Measurements from ENCODE around the gene FSIP1.

FSIP1 gene

DNA sequence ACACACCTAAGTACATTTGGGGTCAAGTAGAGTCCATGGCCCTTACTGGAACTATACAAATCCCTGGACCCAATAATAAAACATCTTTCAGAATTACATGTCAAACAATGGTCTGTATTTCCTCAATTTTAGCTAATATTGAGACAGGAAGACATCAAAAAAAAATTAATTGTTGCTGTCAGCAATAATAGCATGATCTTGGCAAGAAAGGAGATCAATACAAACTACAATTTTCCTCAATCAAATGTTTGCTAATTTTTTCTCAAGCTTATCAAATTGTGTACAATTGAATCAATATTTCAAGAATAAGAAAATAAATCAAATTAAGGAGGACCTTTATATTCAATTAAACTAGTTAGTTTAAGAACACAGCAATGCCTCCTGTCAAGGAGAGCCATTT lies 62.6 kb downstream of the FSIP1 start:
- DNase-seq (ENCODE audit: low spot score): no peak

- no peak for DNase-seq (ENCODE audit: low spot score)
Measured at GRCh38 chr15:39719109-39719508, 63.5 kb downstream of the FSIP1 start.

- DNase-seq (ENCODE audit: low spot score): no peak
Measured at GRCh38 chr15:39717134-39717533, 65.5 kb downstream of the FSIP1 start.

DNA sequence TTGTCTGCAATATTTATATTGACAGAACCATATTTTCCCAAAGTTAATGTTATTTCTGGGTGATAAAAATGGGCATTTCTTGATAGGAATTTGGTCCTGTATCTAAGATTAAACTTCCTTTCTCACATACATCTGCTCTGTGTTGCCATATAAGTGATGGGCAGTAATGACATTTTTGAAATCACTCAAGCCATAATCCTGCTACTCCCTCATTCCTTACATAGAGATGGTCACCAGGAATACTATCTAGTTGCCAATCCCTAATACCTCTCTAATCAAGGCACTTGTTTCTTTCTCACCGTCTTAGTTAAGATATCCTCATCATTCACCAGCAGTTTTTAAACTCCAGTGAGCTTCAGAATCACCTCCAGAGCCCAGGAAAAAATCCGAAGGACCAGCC lies 68.4 kb downstream of the FSIP1 start:
- no peak for DNase-seq (ENCODE audit: low spot score)

DNA sequence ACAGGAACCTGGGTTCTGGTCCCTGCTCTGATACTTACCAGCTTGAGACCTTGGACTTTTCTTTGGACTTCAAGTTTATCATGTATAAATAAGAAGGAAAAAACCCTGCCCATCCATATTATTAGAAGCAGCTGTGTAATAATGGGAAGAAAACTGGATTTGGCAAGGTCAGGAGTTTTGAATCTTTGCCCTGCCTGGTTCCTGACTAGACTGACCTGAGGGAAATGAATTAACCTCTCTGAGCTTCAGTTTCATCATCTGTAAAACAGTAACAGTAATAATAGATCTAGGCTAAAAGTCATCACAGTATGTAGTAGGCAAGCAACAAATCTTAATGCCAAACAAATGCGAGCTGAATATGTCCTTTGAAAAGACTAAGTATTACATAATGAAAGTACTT lies 68.8 kb downstream of the FSIP1 start:
- DNase-seq (ENCODE audit: low spot score): no peak

DNA sequence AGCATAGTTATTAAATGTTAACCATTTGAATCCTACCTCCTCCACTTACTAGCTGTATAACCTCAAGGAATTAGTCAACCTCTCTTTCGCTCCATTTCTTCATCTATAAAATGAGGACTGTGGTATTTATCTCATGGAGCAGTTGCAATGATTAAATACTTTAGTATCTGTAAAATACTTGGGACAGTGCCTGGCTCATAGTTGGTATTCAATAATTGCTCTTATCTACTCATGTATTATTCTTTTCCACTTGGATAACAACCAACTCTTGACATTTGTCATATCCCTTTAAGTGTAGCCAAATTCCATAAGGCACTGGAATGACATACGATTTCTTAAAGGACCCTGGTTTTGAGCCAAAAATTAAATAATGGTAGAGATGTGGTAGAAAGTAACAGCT lies 72.0 kb downstream of the FSIP1 start:
- DNase-seq (ENCODE audit: low spot score): no peak

GRCh38 chr15:39709941-39710340 lies 72.7 kb downstream of the FSIP1 start:
- DNase-seq (ENCODE audit: low spot score): no peak

DNA sequence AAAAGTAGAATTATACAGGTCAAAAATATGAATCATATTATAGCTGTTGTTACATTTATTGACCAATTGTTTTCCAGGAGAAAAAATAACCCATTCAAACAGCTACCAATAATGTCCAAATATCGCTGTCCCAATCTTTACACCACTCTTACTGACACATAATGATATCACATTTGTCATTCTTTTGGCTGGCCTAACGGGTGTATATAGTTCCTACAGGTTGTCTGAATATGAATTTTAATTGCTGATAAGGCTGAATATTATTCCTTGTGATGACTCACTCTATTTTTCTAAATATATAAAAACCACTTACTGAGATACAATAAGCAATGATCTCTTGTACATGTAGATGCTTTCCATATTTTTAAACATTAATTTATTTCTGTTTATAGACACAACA lies 76.4 kb downstream of the FSIP1 start:
- no peak for DNase-seq (ENCODE audit: low spot score)

- no peak for DNase-seq (ENCODE audit: low spot score)
Measured at GRCh38 chr15:39704689-39705088, 78.0 kb downstream of the FSIP1 start.

DNA sequence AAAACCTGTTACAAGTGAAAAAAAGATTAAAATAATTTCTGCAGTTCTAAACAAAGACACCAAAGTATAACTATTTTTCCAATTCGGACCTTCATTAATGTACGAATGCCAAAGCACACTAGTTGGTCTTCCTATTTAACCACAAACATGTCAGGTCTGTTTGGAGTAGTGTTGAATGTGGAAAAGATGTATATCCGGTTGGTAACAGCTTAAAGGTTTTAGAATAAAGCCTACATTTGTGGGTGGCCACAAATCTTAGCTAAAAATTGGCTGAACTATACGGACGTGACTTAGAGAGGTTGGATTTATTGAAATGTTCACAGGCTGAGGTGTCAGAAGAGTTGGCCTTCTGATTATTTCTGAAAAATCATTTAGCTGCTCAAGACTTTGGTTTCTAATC lies 78.4 kb downstream of the FSIP1 start:
- DNase-seq (ENCODE audit: low spot score): no peak

GRCh38 chr15:39701988-39702387 lies 80.7 kb downstream of the FSIP1 start:
- DNase-seq (ENCODE audit: low spot score): no peak

GRCh38 chr15:39700375-39700700 lies 82.3 kb downstream of the FSIP1 start:
- no peak for DNase-seq (ENCODE audit: low spot score)

GRCh38 chr15:39699516-39700374 lies 82.9 kb downstream of the FSIP1 start:
- DNase-seq (ENCODE audit: low spot score): no peak

GRCh38 chr15:39698444-39699390 lies 83.9 kb downstream of the FSIP1 start:
- no peak for DNase-seq (ENCODE audit: low spot score)

GRCh38 chr15:39697509-39697908 lies 85.1 kb downstream of the FSIP1 start:
- no peak for DNase-seq (ENCODE audit: low spot score)

- no peak for DNase-seq (ENCODE audit: low spot score)
Measured at GRCh38 chr15:39695793-39696192, 86.8 kb downstream of the FSIP1 start.

DNA sequence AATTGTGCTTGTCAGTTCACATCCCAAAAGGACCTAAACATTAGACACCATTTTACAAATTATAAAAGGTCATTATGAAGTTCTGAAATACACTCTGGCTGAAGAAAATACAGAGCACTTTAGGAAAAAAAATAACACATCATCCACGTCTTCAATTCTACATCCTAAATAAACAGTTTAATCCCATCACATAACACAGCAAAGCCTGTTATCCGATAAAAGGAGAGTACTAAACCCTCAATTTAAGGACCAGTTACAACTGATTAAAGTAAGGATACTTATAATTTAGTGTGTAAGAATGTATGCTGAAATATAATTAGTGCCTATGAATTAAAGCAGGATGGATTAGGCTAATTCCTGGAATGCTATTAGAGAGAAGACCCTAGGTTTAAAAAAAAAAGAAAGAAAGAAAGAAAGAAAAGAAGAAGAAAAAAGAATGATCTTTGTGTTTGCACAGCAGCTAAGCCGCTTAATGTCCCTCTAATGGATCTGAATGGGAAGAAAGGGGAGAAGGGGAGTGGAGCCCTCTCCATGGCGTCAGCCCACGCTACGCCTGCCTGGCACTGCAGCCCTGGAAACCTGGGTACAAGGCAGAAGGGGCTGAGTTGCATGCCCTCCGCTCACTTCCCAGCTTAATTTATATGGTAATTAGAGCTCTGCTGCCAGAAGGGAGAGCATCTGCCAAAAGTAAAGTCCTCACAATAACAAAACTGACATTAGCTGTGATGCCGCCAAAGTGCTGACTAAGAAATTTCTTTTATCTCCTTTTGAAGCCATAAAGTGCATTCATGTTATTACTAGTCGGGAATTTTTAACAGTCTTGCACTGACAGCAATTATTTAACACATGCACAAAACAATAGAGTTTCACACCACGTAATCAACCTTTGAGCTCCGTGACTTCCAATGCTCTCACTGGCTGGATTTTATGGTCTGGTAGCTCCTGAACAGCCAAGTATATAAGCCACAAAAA lies 90.0 kb downstream of the FSIP1 start:
- DNase-seq (ENCODE audit: low spot score): no peak

DNA sequence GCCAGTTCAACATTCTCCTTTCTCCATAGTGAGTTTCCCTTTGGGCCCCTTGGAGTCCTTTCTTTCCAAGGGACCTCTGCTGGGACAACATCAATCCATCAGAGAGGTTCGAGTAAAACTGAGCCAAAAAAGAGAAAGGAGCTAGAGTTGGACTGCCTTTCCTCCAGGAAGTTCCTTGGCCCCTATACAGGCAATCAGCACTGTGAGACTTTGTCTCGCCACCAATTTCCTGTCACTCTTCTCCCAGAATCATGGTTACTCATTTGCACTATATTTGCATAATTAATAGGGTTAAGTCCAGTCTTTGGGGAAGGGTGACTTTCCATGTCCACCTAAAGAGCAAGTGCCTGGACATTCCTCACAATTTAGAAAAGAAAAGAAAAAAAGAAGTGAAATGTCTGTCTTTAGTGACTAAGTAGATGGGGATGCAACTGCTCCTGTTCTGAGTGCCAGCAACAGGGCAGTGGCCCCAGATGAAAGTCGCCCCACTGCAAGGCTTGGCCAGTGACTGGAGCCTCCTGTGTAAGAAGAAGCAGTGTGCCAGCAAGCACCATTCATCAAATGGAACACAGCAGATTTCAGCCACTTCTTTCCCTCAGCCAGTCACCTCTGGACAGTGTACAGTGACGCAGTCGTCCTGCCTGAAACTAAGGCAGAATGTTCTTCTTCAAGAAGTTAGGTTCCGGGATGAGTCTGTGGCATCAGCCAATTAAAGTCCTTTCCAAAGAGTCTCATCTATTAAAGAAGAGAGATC lies 91.6 kb downstream of the FSIP1 start:
- no peak for DNase-seq (ENCODE audit: low spot score)

DNA sequence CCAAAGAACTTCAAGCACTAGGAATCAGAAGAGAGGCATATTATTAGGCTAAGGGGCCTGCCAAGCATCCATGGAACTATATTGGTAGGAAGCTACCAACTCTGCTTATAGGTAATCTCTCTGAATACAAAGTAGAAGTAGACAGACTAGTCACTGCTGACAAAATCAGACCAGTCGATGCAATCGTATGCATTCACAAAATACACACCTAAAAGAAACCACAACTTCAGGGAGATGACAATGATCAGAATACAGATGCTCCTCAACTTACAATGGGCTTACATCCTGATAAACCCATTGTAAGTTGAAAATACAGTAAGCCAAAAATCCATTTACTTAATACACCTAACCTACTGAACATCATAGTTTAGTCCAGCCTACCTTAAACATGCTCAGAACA lies 94.7 kb downstream of the FSIP1 start:
- DNase-seq (ENCODE audit: low spot score): no peak

DNA sequence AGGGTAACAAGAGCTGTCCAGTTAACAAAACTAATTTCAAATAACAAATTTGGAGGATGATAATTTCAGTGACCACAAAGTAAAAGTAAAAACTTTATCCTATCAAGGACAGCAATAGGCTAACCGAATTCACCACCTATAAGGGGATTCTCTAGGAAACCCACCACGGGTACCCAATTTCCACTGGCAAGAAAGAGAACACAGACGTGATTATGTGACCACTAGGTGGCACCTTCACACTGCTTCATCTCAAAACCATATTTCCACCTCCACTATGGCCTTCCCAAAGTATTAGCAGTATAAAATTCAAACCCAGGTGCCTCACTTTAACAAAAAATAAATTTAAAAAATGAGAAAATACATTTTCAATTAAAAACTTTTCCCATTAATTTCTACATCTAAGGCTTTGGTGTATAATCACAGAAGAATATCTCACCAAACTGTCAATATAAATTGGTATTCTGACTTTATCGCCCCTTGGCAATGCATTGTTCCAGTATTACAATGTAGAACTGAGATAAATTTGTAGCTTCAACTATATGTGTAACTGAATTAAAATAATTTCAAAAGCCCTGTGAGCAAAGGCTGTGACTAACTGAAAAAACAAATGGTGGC lies 96.5 kb downstream of the FSIP1 start:
- peak; percentile 39 for DNase-seq (ENCODE audit: low spot score)

GRCh38 chr15:39685367-39685766 lies 97.3 kb downstream of the FSIP1 start:
- no peak for DNase-seq (ENCODE audit: low spot score)

All from CD4-positive, alpha-beta T cell treated with Interleukin-15 for 4 hours (primary cell).